Aorta (tissue), 5 donors: Measurements from ENCODE around the gene FGF14. TPM values are rescaled to one million over a fixed set of nuclear protein-coding genes. Genes with fewer than 3 reads are reported as not detected.

Experiments used
- ATAC-seq: fragments of 200-7000 bp; cut with Tn5 transposase; one replicate; pipeline ENCODE4 v1.9.1; 2022; ENCODE audit warnings: moderate library complexity; ENCODE audit not compliant: low FRiP score
- DNase-seq, 2 donors: peaks; one replicate each; pipeline ENCODE4 v3.0.0-alpha.2; 2020
- H3K27ac ChIP-seq, 2 donors: one replicate each; pipeline ENCODE4 v1.5.1; 2013; ENCODE audit warnings: low read length in 2 of 2, mild to moderate bottlenecking in 2 of 2, moderate library complexity in 2 of 2, control low read depth in 1 of 2, inconsistent platforms in 1 of 2, low read depth in 1 of 2
- H3K27me3 ChIP-seq, 2 donors: one replicate each; pipeline ENCODE4 v1.6.1; 2013; ENCODE audit warnings: control low read depth in 1 of 2, low read length in 1 of 2, mild to moderate bottlenecking in 1 of 2, moderate library complexity in 1 of 2; ENCODE audit not compliant: insufficient read depth in 2 of 2, control insufficient read depth in 1 of 2
- H3K36me3 ChIP-seq, 2 donors: one replicate each; pipeline ENCODE4 v1.6.1; 2013; ENCODE audit warnings: control low read depth in 1 of 2, low read length in 1 of 2, mild to moderate bottlenecking in 1 of 2; ENCODE audit not compliant: insufficient read depth in 2 of 2, control insufficient read depth in 1 of 2
- H3K4me1 ChIP-seq, 2 donors: one replicate each; pipeline ENCODE4 v1.6.1; 2013; ENCODE audit warnings: low read length in 2 of 2, control low read depth in 1 of 2, mild to moderate bottlenecking in 1 of 2, moderate library complexity in 1 of 2; ENCODE audit not compliant: insufficient read depth in 2 of 2, control insufficient read depth in 1 of 2
- H3K4me3 ChIP-seq, 2 donors: one replicate each; pipeline ENCODE4 v1.5.1; 2013; ENCODE audit warnings: low read length in 2 of 2, control low read depth in 1 of 2, mild to moderate bottlenecking in 1 of 2
- H3K9me3 ChIP-seq: one replicate; pipeline ENCODE4 v1.6.1; 2013; ENCODE audit warnings: mild to moderate bottlenecking, low read length; ENCODE audit not compliant: control insufficient read depth
- WGBS, 2 donors: extraction: QIAGEN DNeasy Blood & Tissue Kit; methylation state at CpG; one replicate each; pipeline ENCODE4 v1.1.7; 2013; 5-methylcytosine and 5-hydroxymethylcytosine counted together
- intact Hi-C, 2 donors: fragments of 100-400 bp; cut with DNase I; formaldehyde crosslinking; loops; one replicate each; pipeline versions ENCODE4 v1.14.2 to v1.15.0; 2022
- polyA plus RNA-seq, 2 donors: library from polyadenylated mRNA; stranded (reverse); fragments of 200-250 nt; gene quantifications; one replicate each; pipeline ENCODE4 v1.2.3, GENCODE V29; 2013
- total RNA-seq, 2 donors: library from RNA; stranded (reverse); fragmentation: NEBNext Ultra II Directional; extraction: Animal tissue kit (Norgen Biotek cat#: 25700); gene quantifications; one replicate each; pipeline ENCODE4 v1.2.1, GENCODE V29; 2021
- donor health status: healthy with polysubstance abuse.
- donor health status: Bipolar disorder and iron deficiency.
- donor health status: DM: no; HTN: no; CAD: no.
- donor health status: DM: no; HTN: no; CAD: no.
- donor health status: DM: yes; HTN: yes; CAD: no.

FGF14 gene
- total and polyA plus RNA-seq, 4 donors = 0.13 to 4.6 (median 0.72) TPM

DNA sequence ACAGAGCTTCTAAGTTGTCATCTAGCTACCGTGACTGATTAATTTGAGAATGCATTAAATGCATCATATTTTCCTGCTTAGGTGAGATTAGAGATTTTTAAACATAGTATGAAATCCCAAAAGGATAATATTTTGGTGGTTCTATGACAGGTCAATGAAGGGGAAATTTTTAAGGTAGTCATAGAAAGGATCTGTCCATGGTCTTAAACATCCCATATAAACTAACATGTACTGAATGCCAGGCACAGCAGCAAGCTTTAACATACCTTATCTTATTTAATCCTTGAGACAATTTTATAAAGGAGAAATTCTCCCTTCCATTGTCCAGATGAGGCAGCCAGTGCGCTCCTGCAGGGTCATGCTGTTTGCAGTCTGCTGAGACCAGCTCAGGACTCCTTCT lies 466.0 kb downstream of the FGF14 start:
- intact Hi-C loops = no loop called here
- no peaks in the 10 kb centered on the region for H3K36me3 ChIP-seq
- DNase-seq = no peak
- no peak for ATAC-seq
- 79 to 84% methylated on average over 2 of the region's 2 CpGs for WGBS, 2 donors
- no peaks in the 10 kb centered on the region for H3K27me3 ChIP-seq
- H3K9me3 ChIP-seq = no peaks in the 10 kb centered on the region
- H3K27ac ChIP-seq = no peak overlapping the region
- no peak overlapping the region for H3K4me3 ChIP-seq
- no peaks in the 10 kb centered on the region for H3K4me1 ChIP-seq

DNA sequence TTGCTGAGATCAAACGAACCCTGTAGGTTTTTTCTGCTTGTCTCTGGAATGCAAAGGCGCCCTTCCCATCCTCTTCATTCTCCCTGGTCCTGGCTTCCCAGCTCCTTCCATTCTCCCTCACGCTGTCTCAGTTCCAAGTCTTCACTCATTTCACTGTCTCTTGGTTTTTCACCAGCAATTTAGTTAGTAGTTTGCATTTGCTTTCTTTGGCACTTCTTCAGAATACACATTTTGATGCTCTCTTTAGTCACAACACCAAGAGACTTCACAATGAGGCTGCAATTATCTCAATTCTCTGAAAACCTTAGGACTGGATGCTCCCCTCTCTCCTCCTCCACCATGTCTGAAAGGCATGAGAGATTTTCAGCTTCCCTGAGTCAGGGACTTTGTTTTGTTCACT lies 470.7 kb downstream of the FGF14 start:
- no peak overlapping the region for H3K4me3 ChIP-seq
- ATAC-seq = no peak
- no peak for DNase-seq
- H3K27me3 ChIP-seq = peaks cover 0 to 2% of the 10 kb centered on the region in 2 donors
- 67 to 69% methylated on average over 3 of the region's 3 CpGs for WGBS, 2 donors
- H3K9me3 ChIP-seq = no peaks in the 10 kb centered on the region
- no peaks in the 10 kb centered on the region for H3K36me3 ChIP-seq
- no peaks in the 10 kb centered on the region for H3K4me1 ChIP-seq
- intact Hi-C loops = no loop called here
- H3K27ac ChIP-seq = no peak overlapping the region

DNA sequence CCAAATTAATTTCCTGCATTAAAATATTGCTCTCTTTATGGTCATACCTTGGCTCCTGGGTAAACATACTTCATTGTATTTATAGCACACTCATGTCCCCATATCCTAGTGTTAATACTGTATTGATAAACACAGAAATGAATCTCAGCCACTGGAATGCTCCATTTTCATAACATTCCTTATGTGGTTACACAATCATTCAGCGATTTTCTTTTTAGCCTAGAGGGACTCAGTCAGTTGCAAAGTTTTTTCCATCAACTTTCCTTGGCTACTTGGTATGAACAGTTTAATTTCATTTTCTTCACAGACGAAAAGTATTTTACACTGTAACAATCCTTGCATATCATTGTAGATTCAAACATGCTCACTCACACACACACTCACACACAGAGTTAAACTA lies 471.5 kb downstream of the FGF14 start:
- no peak for ATAC-seq
- WGBS, 2 donors = 43 to 46% methylated on average over 2 of the region's 2 CpGs
- intact Hi-C loops = no loop called here

DNA sequence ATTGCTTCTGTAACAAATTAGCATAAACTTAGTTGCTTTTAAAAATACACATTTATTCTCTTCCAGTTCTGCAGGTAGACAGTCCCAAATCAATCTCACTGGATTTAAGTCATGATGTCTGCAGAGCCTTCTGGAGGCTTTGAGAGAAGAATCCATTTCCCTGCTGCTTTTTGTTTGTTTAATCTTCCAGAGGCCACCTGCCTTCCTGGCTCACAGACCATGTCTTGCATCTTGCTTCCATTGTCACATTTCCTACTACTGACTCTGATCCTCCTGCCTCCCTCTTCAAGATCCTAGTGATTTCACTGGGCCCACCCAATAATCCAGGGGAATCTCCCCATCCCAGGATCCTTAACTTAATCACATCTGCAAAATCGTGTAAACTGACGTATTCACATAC lies 476.1 kb downstream of the FGF14 start:
- 72 to 80% methylated on average over 2 of the region's 2 CpGs for WGBS, 2 donors
- no peak for ATAC-seq
- intact Hi-C loops = loop anchor here in 1 of 2 donors (10.0 kb wide), 1 partner anchor 781 kb away; no protein-coding TSS in a partner anchor

More for the DNA sequence above, 471.5 kb downstream of the FGF14 start:
- peaks cover 0 to 2% of the 10 kb centered on the region in 2 donors for H3K27me3 ChIP-seq
- no peak overlapping the region for H3K27ac ChIP-seq
- H3K9me3 ChIP-seq = no peaks in the 10 kb centered on the region
- no peak overlapping the region for H3K4me3 ChIP-seq
- no peaks in the 10 kb centered on the region for H3K4me1 ChIP-seq
- DNase-seq = no peak
- H3K36me3 ChIP-seq = no peaks in the 10 kb centered on the region

DNA sequence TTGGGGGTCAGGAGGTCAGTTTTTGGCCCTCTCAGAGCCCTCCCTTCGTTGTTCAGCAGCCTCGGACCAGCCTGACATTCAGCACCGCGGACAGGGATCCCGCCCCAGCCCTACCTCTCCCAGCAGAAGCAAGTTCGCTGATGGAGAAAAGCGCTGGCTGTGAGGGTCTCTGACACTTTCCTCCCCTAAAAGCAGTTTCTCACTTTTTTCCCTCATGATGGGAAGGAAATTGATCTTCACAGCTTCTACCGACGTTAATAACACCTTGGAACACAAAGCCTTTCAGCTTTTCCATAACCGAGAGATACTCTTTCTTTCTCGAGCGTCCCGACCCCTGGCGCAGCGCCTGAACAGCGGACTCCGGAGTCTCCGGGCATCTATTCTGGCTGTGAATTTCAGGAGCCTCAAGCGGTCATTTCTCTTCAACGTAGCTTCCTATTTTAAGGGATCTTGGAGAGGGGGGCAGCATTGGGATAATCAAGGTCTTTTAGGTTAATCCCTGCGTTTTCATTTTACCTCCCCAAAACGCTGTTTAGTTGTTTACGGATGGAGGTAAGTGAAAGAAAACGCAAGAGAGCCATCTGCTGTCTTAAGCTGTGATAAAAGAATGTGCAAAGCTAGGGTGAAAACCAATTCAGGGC lies 482.2 kb downstream of the FGF14 start:
- Histone ChIP-seq H3K27ac (no peak overlapping the region), H3K4me1 (no peaks in the 10 kb centered on the region), H3K36me3 (no peaks in the 10 kb centered on the region), H3K4me3 (no peak overlapping the region), H3K27me3 (peaks cover 0 to 1% of the 10 kb centered on the region in 2 donors), H3K9me3 (peaks cover 1% of the 10 kb centered on the region)
- DNase-seq (peak; percentile 47 to 80), ATAC-seq (no peak)
- 2% methylated on average over 24 of the region's 24 CpGs for WGBS, 2 donors
- intact Hi-C loops = loop anchor here in 1 of 2 donors (10.0 kb wide), 1 partner anchor 775 kb away; no protein-coding TSS in a partner anchor

More for the DNA sequence above, 476.1 kb downstream of the FGF14 start:
- Histone ChIP-seq H3K4me1 (no peaks in the 10 kb centered on the region), H3K27me3 (peaks cover 0 to 2% of the 10 kb centered on the region in 2 donors), H3K9me3 (peaks cover 1% of the 10 kb centered on the region), H3K27ac (no peak overlapping the region), H3K4me3 (no peak overlapping the region), H3K36me3 (no peaks in the 10 kb centered on the region)
- no peak for DNase-seq

DNA sequence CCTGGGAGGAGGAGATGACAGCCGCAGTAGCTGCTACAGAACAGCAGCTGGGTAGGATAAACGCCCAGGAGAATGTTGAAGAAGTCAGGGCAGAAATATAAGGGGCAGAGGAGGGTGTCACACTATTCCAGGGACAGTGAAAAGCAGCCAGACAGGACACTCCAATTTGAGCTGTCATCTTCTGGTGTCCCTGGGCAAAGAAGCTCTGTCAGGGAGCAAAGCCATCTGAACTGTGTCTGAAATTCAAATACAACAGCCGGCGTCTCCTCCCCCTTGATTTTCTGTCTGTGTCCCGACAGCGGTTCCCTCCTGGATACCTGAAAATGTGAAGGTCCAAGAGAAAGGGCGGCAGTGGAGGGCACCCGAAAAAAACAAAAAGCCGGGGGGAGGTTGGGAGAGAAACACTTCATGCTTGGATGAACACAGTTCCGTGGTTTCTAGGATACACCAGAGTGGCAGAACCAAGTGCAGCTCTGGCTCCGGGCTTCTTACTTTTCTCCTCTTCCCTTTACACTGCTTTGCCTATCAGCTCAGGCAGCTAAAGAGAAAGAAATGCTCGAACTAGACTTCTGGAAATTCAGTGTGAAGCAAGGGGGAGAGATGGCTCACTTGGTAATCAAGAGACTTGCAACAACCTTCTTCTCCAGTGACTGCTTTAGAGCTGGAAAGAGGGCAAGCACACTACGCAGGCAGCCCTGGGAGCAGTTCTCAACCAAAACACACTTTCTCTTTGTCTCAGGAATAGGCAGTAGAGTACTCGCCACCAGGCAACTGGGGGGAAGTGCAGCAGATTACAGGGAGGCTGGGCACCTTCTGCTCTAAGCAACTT lies 483.8 kb downstream of the FGF14 start:
- peaks cover 0 to 1% of the 10 kb centered on the region in 2 donors for H3K27me3 ChIP-seq
- intact Hi-C loops = no loop called here
- H3K4me1 ChIP-seq = no peaks in the 10 kb centered on the region
- no peak overlapping the region for H3K27ac ChIP-seq
- no peak overlapping the region for H3K4me3 ChIP-seq
- H3K36me3 ChIP-seq = no peaks in the 10 kb centered on the region
- H3K9me3 ChIP-seq = peaks cover 1% of the 10 kb centered on the region
- ATAC-seq (no peak), DNase-seq (peak in 1 of 2 donors; percentile 36)
- WGBS, 2 donors = 11 to 23% methylated on average over 14 of the region's 14 CpGs

DNA sequence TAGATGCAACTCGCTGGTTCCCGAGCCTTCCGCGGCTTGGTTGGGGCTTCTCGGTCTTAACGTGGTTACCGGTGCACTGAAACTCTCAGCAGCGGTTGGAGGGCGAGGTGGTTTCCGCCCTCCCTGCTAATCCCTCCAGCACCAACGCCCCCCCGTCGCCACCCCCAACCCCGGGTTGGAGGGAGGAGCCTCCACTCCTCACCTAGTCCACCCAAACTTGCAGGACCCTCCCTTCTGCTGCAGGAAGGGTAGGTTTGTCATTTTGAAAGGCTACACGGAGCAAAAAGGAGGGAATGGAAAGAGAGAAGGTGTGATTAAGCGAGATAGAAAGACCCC lies 484.4 kb downstream of the FGF14 start:
- no peak overlapping the region for H3K27ac ChIP-seq
- H3K4me3 ChIP-seq = peak overlapping the region in 1 of 2 donors; percentile 15
- H3K27me3 ChIP-seq = peaks cover 0 to 1% of the 10 kb centered on the region in 2 donors
- H3K36me3 ChIP-seq = no peaks in the 10 kb centered on the region
- no peaks in the 10 kb centered on the region for H3K4me1 ChIP-seq
- ATAC-seq (no peak), DNase-seq (peak in 1 of 2 donors; percentile 64)
- WGBS, 2 donors = 1 to 9% methylated on average over 16 of the region's 16 CpGs
- intact Hi-C loops = no loop called here
- H3K9me3 ChIP-seq = peaks cover 1% of the 10 kb centered on the region

DNA sequence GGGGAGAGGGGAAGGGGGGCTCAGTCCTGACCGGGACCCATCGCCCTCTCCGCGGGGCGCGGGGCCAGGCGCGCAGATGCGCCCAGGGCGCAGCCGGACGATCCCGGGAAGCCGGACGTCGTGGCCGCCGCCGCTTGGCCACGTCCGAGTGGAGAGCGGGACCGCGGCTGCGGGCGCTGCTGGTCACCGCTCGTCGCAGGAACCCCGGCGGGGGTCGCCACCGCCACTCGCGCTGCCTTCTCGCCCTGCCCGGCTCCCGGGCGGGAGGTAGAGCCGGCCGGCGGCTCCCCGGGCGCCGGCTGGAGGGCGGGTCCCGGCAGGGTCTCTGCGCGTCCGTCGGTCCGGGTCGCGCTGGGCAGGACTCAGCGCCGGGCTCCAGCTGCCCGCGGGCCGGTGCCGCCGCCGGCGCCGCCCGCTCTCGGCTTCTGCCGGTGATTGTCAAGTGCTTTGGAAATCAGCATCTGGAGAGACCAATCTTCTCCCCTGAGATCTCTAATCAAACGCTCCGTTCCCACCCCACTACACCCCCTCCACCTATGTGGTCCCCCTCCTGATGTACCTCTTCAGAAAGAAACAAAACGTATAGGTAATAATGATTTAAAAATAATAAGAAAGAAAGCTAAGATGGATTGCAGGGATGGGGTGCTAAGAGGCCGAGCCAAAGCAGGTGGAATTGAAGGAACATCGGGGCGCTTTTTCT lies 484.9 kb downstream of the FGF14 start:
- WGBS, 2 donors = 0 to 1% methylated on average over 38 to 73 of the region's 73 CpGs
- Histone ChIP-seq H3K27me3 (peaks cover 0 to 1% of the 10 kb centered on the region in 2 donors), H3K4me3 (peak overlapping the region; percentile 13 to 15), H3K36me3 (no peaks in the 10 kb centered on the region), H3K9me3 (peaks cover 1% of the 10 kb centered on the region), H3K27ac (no peak overlapping the region), H3K4me1 (no peaks in the 10 kb centered on the region)
- DNase-seq (no peak), ATAC-seq (peak; percentile 13)
- intact Hi-C loops = no loop called here
